Ramos (cell line): Measurements from ENCODE around the gene IYD.

ENCODE experiments used
- in situ Hi-C: fragments of 300-500 bp; cut with MboI; formaldehyde crosslinking; loops from one replicate; pipeline ENCODE4 v1.14.3; 2022; ENCODE audit warnings: low sequenced_read_pairs; ENCODE audit not compliant: unreplicated experiment

IYD gene

GRCh38 chr6:150391890-150392289 is 23.1 kb downstream of the IYD start:
- in situ Hi-C loops = loop anchor here (10.0 kb wide), 1 partner anchor 307 kb away; no protein-coding TSS in a partner anchor

- in situ Hi-C loops = loop anchor here (10.0 kb wide), 1 partner anchor 308 kb away; no protein-coding TSS in a partner anchor
Measured at GRCh38 chr6:150392452-150393220, 23.8 kb downstream of the IYD start.

GRCh38 chr6:150394053-150394898 is 25.5 kb downstream of the IYD start:
- in situ Hi-C loops = loop anchor here (10.0 kb wide), 1 partner anchor 309 kb away; no protein-coding TSS in a partner anchor

- in situ Hi-C loops = loop anchor here (10.0 kb wide), 1 partner anchor 310 kb away; no protein-coding TSS in a partner anchor
Measured at GRCh38 chr6:150394899-150395295, 26.1 kb downstream of the IYD start.

GRCh38 chr6:150395388-150396009 is 26.7 kb downstream of the IYD start:
- in situ Hi-C loops = loop anchor here (10.0 kb wide), 1 partner anchor 311 kb away; no protein-coding TSS in a partner anchor

GRCh38 chr6:150403458-150404246 is 34.8 kb downstream of the IYD start:
- in situ Hi-C loops = no loop called here

GRCh38 chr6:150406948-150407347 is 38.1 kb downstream of the IYD start:
- in situ Hi-C loops = no loop called here

- in situ Hi-C loops = no loop called here
Measured at GRCh38 chr6:150408842-150409241, 40.0 kb downstream of the IYD start.

GRCh38 chr6:150409576-150410066 is 40.8 kb downstream of the IYD start:
- in situ Hi-C loops = no loop called here

GRCh38 chr6:150410399-150410798 is 41.6 kb downstream of the IYD start:
- in situ Hi-C loops = no loop called here

GRCh38 chr6:150410906-150411305 is 42.1 kb downstream of the IYD start:
- in situ Hi-C loops = no loop called here

- in situ Hi-C loops = no loop called here
Measured at GRCh38 chr6:150412221-150412620, 43.4 kb downstream of the IYD start.

- in situ Hi-C loops = no loop called here
Measured at GRCh38 chr6:150413198-150413597, 44.4 kb downstream of the IYD start.

- in situ Hi-C loops = no loop called here
Measured at GRCh38 chr6:150413781-150414281, 45.0 kb downstream of the IYD start.

- in situ Hi-C loops = loop anchor here (5.0 kb wide), 1 partner anchor 396 kb away; no protein-coding TSS in a partner anchor
Measured at GRCh38 chr6:150416128-150416527, 47.3 kb downstream of the IYD start.

GRCh38 chr6:150417250-150417649 is 48.4 kb downstream of the IYD start:
- in situ Hi-C loops = loop anchor here (5.0 kb wide), 1 partner anchor 395 kb away; no protein-coding TSS in a partner anchor

GRCh38 chr6:150417899-150418826 is 49.4 kb downstream of the IYD start:
- in situ Hi-C loops = loop anchor here (5.0 kb wide), 1 partner anchor 394 kb away; no protein-coding TSS in a partner anchor
